ENCODE measurements around the gene SMG1.
A peak's percentile ranks its signal among the peaks of the same experiment; 100 is the strongest.
"Not testable (repeated sequence)": the region's sequence is repeated elsewhere in the genome, so short reads cannot be mapped to it uniquely, and the experiment has no call there.

SMG1 gene

GRCh38 chr16:18759598-18760520 is 166.3 kb downstream of the SMG1 start:
- peak; percentile 16 for DNase-seq (ENCODE audit: low read depth)

GRCh38 chr16:18757960-18758660 is 168.1 kb downstream of the SMG1 start:
- not testable (repeated sequence) for DNase-seq (ENCODE audit: low read depth)

- not testable (repeated sequence) for DNase-seq (ENCODE audit: low read depth)
These were observed 169.6 kb downstream of the SMG1 start for GRCh38 chr16:18756639-18757038.

Measured in activated T-helper 9 cell treated with anti-CD3 and anti-CD28 coated beads, Interleukin-2, amount 50 U/mL, for 16 hours (primary cell).